Measurements from ENCODE around the gene TLCD3A.
"Not testable (repeated sequence)": the region's sequence is repeated elsewhere in the genome, so short reads cannot be mapped to it uniquely, and the experiment has no call there.

Gene TLCD3A

GRCh38 chr17:746783-747629, 14.6 kb downstream of the TLCD3A start:
- no peak for TF ChIP-seq CTCF (IDR thresholded peaks at IDR 0.05; ENCODE audit: low read depth, low read length, missing control alignments)
- H3K4me3 ChIP-seq (replicated peaks; ENCODE audit: low read depth, low read length): no peak overlapping the region
- no peak for DNase-seq (ENCODE audit: extremely low read depth, low read depth)

- DNase-seq (ENCODE audit: extremely low read depth, low read depth); H3K4me3 ChIP-seq (replicated peaks; ENCODE audit: low read depth, low read length): not testable (repeated sequence)
Measured at GRCh38 chr17:748604-749003, 16.2 kb downstream of the TLCD3A start.

- not testable (repeated sequence) for DNase-seq (ENCODE audit: extremely low read depth, low read depth); H3K4me3 ChIP-seq (replicated peaks; ENCODE audit: low read depth, low read length)
Measured at GRCh38 chr17:749359-749758, 17.0 kb downstream of the TLCD3A start.

GRCh38 chr17:750431-751037, 18.1 kb downstream of the TLCD3A start:
- no peak for TF ChIP-seq CTCF (IDR thresholded peaks at IDR 0.05; ENCODE audit: low read depth, low read length, missing control alignments)
- DNase-seq (ENCODE audit: extremely low read depth, low read depth): no peak
- H3K4me3 ChIP-seq (replicated peaks; ENCODE audit: low read depth, low read length): peak overlapping the region; percentile 78

GRCh38 chr17:751269-752001, 19.0 kb downstream of the TLCD3A start:
- TF ChIP-seq CTCF (IDR thresholded peaks at IDR 0.05; ENCODE audit: low read depth, low read length, missing control alignments): no peak
- peak overlapping the region; percentile 78 for H3K4me3 ChIP-seq (replicated peaks; ENCODE audit: low read depth, low read length)
- no peak for DNase-seq (ENCODE audit: extremely low read depth, low read depth)

- peak within 1 kb of the TSS; percentile 78 for H3K4me3 ChIP-seq (replicated peaks; ENCODE audit: low read depth, low read length)
- TF ChIP-seq CTCF (IDR thresholded peaks at IDR 0.05; ENCODE audit: low read depth, low read length, missing control alignments): peak; percentile 92
- peak; percentile 71 for DNase-seq (ENCODE audit: extremely low read depth, low read depth)
Measured at GRCh38 chr17:752002-752619, 19.7 kb downstream of the TLCD3A start, which contains the start of gene GEMIN4. Gene GEMIN4, minus strand, starts transcription at chr17:752264. Its CDS starts 122 bp downstream, at chr17:752142.

- TF ChIP-seq CTCF (IDR thresholded peaks at IDR 0.05; ENCODE audit: low read depth, low read length, missing control alignments): no peak
- H3K4me3 ChIP-seq (replicated peaks; ENCODE audit: low read depth, low read length): peak overlapping the region; percentile 78
- no peak for DNase-seq (ENCODE audit: extremely low read depth, low read depth)
Measured at GRCh38 chr17:752620-753219, 20.3 kb downstream of the TLCD3A start.

Data from HFF-Myc (cell line).